Upper lobe of right lung (tissue), 1 donor: ENCODE data around the gene PAQR3. TPM values are rescaled to one million over a fixed set of nuclear protein-coding genes. Genes with fewer than 3 reads are reported as not detected.
A peak's percentile ranks its signal among the peaks of the same experiment; 100 is the strongest.

ENCODE experiments used
- ATAC-seq: fragments of 200-7000 bp; cut with Tn5 transposase; one replicate; pipeline ENCODE4 v1.9.1; 2020; ENCODE audit warnings: mild to moderate bottlenecking, moderate library complexity
- DNase-seq: peaks from one replicate; pipeline ENCODE4 v3.0.0-alpha.2; 2020
- H3K27ac ChIP-seq: fragments of 200-600 bp; one replicate; pipeline ENCODE4 v1.8.0; 2022
- H3K27me3 ChIP-seq: fragments of 200-600 bp; one replicate; pipeline ENCODE4 v1.8.0; 2022; ENCODE audit warnings: mild to moderate bottlenecking
- H3K36me3 ChIP-seq: fragments of 200-600 bp; one replicate; pipeline ENCODE4 v1.8.0; 2022
- H3K4me1 ChIP-seq: fragments of 200-600 bp; one replicate; pipeline ENCODE4 v1.8.0; 2022
- H3K4me3 ChIP-seq: fragments of 200-600 bp; one replicate; pipeline ENCODE4 v1.8.0; 2022; ENCODE audit warnings: mild to moderate bottlenecking
- H3K9me3 ChIP-seq: fragments of 200-600 bp; one replicate; pipeline ENCODE4 v1.8.0; 2022
- intact Hi-C: fragments of 100-400 bp; cut with DNase I; formaldehyde crosslinking; loops from one replicate; pipeline ENCODE4 v1.11.0; 2022
- total RNA-seq: library from RNA; stranded (reverse); fragmentation: NEBNext Ultra II Directional; extraction: Animal tissue kit (Norgen Biotek cat#: 25700); gene quantifications from one replicate; pipeline ENCODE4 v1.2.1, GENCODE V29; 2021
- TF ChIP-seq, protein P1 (sequence below): fragments of 200-600 bp; IDR thresholded peaks from one replicate; pipeline ENCODE4 v1.8.0; 2022; ENCODE audit warnings: antibody characterized with exemption
- donor health status: DM: no; HTN: yes; CAD: no; lungs with severe emphysema.

PAQR3 gene
- total RNA-seq, 1 donor from 2014 or later: 9.8 TPM

DNA sequence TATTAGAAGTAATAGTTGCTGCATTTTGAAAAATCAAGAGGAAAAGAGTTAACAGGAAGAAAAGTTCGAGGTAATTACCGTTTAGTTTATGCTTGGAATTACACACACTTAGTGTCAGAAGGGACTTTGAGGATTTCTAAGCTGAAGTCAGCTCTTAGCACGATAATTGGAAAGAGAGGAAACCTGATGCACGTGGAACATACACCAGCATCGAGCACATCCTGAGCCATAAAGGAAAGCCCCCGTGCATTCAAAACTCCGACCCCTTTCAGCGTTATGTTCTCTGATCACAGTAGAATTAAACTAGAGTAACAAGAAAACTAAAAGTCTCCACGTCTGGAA lies 400 bp upstream of the PAQR3 start:
- Histone ChIP-seq H3K27ac (peak overlapping the region; percentile 32), H3K27me3 (no peaks in the 10 kb centered on the region), H3K36me3 (no peaks in the 10 kb centered on the region), H3K4me1 (peaks cover 14% of the 10 kb centered on the region), H3K4me3 (peak overlapping the region; percentile 68), H3K9me3 (no peaks in the 10 kb centered on the region)
- DNase-seq (no peak), ATAC-seq (no peak)
- TF ChIP-seq, protein P1, sequence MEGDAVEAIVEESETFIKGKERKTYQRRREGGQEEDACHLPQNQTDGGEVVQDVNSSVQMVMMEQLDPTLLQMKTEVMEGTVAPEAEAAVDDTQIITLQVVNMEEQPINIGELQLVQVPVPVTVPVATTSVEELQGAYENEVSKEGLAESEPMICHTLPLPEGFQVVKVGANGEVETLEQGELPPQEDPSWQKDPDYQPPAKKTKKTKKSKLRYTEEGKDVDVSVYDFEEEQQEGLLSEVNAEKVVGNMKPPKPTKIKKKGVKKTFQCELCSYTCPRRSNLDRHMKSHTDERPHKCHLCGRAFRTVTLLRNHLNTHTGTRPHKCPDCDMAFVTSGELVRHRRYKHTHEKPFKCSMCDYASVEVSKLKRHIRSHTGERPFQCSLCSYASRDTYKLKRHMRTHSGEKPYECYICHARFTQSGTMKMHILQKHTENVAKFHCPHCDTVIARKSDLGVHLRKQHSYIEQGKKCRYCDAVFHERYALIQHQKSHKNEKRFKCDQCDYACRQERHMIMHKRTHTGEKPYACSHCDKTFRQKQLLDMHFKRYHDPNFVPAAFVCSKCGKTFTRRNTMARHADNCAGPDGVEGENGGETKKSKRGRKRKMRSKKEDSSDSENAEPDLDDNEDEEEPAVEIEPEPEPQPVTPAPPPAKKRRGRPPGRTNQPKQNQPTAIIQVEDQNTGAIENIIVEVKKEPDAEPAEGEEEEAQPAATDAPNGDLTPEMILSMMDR: no peak
- intact Hi-C loops: no loop called here

DNA sequence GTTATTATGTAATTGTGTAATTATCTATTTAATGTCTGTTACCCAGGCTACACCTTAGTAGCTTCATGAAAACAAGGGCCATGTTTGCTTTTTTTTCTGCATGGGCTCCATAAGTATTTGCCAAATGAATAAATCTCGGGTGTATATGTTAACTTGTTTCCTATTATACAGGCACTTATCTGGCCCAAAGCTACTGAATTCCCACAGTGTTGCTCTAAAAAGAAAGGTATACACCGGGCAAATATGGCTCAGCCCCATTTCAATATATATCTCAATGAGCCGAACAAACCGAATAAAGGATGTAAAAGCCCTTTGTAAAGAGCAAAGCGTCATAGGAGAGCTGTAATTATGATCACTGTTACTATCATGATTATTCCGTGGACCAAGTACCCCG lies 767 bp downstream of the PAQR3 start:
- Histone ChIP-seq H3K9me3 (no peaks in the 10 kb centered on the region), H3K27ac (peak overlapping the region; percentile 51), H3K36me3 (no peaks in the 10 kb centered on the region), H3K27me3 (no peaks in the 10 kb centered on the region), H3K4me1 (peaks cover 14% of the 10 kb centered on the region), H3K4me3 (peak overlapping the region; percentile 68)
- TF ChIP-seq, protein P1: no peak
- ATAC-seq (no peak), DNase-seq (no peak)
- intact Hi-C loops: no loop called here

DNA sequence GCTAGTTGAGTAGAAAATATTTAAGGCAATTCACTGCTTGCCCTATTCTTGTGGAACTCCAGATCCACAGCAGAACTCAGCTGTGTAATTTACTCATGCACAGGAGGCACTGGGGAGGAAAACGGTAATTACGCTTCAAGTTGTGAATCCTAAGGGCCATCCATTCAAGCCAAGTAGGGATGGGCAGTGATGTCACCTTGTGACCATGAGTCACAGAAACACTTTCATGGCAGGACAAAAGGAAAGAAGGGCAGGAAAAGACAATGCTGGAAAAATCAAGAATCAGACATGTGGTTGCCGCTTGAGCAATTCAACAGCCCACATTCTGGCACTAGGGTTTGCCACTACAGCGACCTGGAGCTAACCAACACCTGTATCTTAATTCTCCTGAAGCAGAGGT lies 1.4 kb downstream of the PAQR3 start:
- Histone ChIP-seq H3K9me3 (no peaks in the 10 kb centered on the region), H3K4me1 (peaks cover 14% of the 10 kb centered on the region), H3K4me3 (no peak overlapping the region), H3K27ac (no peak overlapping the region), H3K27me3 (no peaks in the 10 kb centered on the region), H3K36me3 (no peaks in the 10 kb centered on the region)
- DNase-seq: no peak
- TF ChIP-seq, protein P1: no peak
- intact Hi-C loops: no loop called here
- ATAC-seq: no peak

DNA sequence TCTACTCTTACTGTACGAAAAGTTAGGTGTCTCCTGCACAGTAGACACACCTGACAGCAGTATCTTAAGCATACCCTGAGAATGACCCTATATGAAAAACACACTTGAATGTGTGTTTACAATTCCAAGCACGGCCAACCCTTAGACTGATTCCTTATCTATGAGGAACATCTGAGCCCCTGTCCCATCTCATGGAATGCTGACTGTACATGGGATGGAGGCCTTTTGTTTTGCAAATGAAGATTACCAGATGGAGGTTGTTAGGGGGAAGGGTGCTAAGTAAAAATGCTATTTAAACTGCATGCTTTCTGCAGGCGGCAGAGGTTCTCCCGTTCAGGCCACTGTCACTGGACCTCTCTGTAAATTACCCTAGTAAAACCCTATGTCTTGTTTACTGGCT lies 2.2 kb downstream of the PAQR3 start:
- no peaks in the 10 kb centered on the region for H3K27me3 ChIP-seq
- DNase-seq: no peak
- TF ChIP-seq, protein P1: no peak
- H3K36me3 ChIP-seq: peaks cover 6% of the 10 kb centered on the region
- no peak overlapping the region for H3K27ac ChIP-seq
- ATAC-seq: no peak
- no peak overlapping the region for H3K4me3 ChIP-seq
- H3K9me3 ChIP-seq: no peaks in the 10 kb centered on the region
- peaks cover 14% of the 10 kb centered on the region for H3K4me1 ChIP-seq
- intact Hi-C loops: no loop called here

DNA sequence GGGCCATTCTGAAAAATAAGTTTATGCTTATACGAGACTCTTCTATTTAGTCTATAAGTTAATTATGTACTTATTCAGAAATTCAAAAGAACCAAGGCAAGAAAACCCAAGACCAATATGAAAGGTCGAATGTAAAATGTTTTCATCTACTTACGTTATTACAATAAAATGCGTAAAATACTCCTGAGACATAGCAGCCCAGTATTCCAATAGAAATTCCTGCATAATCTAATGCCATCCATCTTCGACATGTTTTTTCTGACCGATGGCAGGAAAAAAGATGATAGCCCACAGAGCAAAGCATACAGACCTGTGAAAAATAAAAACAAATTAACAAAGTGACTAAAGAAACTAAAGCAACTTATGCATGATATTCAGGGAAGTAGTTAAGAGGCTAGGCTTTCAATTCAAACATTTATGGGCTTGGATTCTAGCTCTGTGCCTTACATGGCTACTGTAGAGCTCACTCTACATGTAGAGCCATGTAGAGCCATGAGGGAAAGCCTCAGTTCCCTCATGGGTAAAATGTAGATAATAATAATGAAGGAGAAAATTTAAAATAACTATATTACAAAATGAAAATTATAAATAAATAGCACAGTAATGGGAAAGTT lies 9.1 kb downstream of the PAQR3 start:
- no peak for ATAC-seq
- TF ChIP-seq, protein P1: no peak
- Histone ChIP-seq H3K4me1 (no peaks in the 10 kb centered on the region), H3K36me3 (peaks cover 23% of the 10 kb centered on the region), H3K27ac (no peak overlapping the region), H3K4me3 (no peak overlapping the region), H3K9me3 (no peaks in the 10 kb centered on the region), H3K27me3 (no peaks in the 10 kb centered on the region)
- intact Hi-C loops: no loop called here
- no peak for DNase-seq

DNA sequence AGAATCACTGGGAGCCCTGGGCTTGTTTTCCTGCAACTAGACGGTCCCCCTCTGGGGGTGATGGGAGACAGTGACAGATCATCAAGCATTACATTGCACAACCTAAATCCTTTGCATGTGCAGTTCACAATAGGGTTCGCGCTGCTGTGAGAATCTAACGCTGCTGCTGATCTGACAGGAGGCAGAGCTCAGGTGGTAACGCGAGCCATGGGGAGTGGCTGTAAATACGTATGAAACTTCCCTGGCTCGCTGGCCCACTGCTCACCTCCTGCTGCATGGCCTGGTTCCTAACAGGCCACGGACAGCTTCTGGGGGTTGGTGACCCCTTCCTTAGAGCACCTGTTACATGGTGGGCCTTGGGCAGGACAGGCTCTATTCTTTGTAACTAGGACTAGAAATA lies 10.4 kb downstream of the PAQR3 start:
- Histone ChIP-seq H3K27ac (no peak overlapping the region), H3K4me3 (no peak overlapping the region), H3K4me1 (no peaks in the 10 kb centered on the region), H3K27me3 (no peaks in the 10 kb centered on the region), H3K36me3 (peaks cover 23% of the 10 kb centered on the region), H3K9me3 (no peaks in the 10 kb centered on the region)
- ATAC-seq (no peak), DNase-seq (no peak)
- TF ChIP-seq, protein P1: no peak
- intact Hi-C loops: no loop called here
